Activated CD4-positive, alpha-beta memory T cell treated with anti-CD3 and anti-CD28 coated beads for 36 hours (primary cell): Measurements from ENCODE around the gene CCDC47. TPM values are rescaled to one million over a fixed set of nuclear protein-coding genes. Genes with fewer than 3 reads are reported as not detected.

ENCODE experiments used
- CTCF ChIA-PET: fragments of 350-600 bp; sonication (Branson Sonifier 250); formaldehyde crosslinking; loops from one replicate; lab custom pipeline; 2021; ENCODE audit warnings: antibody characterized with exemption, inconsistent platforms; lab: Charles Lee
- POLR2A ChIA-PET: fragments of 350-600 bp; sonication (Branson Sonifier 250); formaldehyde crosslinking; loops from one replicate; lab custom pipeline; 2021; ENCODE audit warnings: antibody characterized with exemption; lab: Charles Lee
- DNase-seq: peaks from one replicate; pipeline ENCODE4 v3.0.0-alpha.2; 2020
- H3K27ac Mint-ChIP-seq: one replicate; pipeline ENCODE4 v1.8.0; 2021; ENCODE audit warnings: mixed read lengths
- H3K27me3 Mint-ChIP-seq: one replicate; pipeline ENCODE4 v1.8.0; 2021; ENCODE audit warnings: mixed read lengths
- H3K36me3 Mint-ChIP-seq: one replicate; pipeline ENCODE4 v1.8.0; 2021; ENCODE audit warnings: mixed read lengths
- H3K4me1 Mint-ChIP-seq: one replicate; pipeline ENCODE4 v1.8.0; 2021; ENCODE audit warnings: low read depth, mixed read lengths
- H3K4me3 Mint-ChIP-seq: one replicate; pipeline ENCODE4 v1.8.0; 2021; ENCODE audit warnings: mild to moderate bottlenecking, mixed read lengths
- H3K9me3 Mint-ChIP-seq: one replicate; pipeline ENCODE4 v1.8.0; 2021; ENCODE audit warnings: mixed read lengths
- intact Hi-C: fragments of 100-400 bp; cut with micrococcal nuclease; formaldehyde crosslinking; loops from one replicate; pipeline ENCODE4 v1.15.1; 2023
- total RNA-seq, 2 experiments: library from RNA; stranded (reverse); gene quantifications; one replicate each; pipeline ENCODE4 v1.2.3, GENCODE V29; 2021

The CCDC47 gene
- total RNA-seq, 2 experiments from 2014 or later, result 57.6 to 60.5 TPM

DNA sequence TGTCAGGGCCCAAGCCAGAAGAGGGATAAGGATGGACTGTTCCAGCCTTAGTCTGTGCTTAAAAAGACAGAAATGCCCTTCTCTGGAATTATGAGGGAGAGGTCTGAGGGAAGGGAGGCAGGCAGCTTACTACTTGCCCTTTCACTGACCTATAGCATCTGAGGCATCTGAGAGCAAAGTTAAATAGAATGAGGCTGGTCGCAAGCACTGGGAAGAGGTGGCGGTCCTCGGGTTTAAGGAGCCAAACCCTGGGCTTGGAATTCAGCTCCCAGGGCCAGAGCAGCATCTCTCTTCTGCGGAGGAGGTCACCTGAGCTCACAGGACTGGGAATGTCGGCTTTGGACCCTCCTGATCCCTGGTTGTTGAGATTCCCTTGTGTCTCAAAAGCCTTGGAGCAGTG lies 70.4 kb downstream of the CCDC47 start:
- ChIA-PET CTCF (interaction anchor here (0.7 to 2.7 kb wide), 7 partner anchors 8 to 277 kb away, joined by 3 to 11 read pairs (median 3); no protein-coding TSS in a partner anchor), POLR2A (interaction anchor here (1.2 to 3.6 kb wide), 3 partner anchors 39 to 263 kb away, joined by 5 to 19 read pairs (median 12); partner anchors contain the start of genes CCDC47, DDX42 and STRADA)
- Mint-ChIP-seq H3K27me3 (no peaks in the 10 kb centered on the region), H3K4me1 (peaks cover 61% of the 10 kb centered on the region), H3K27ac (peak overlapping the region; percentile 93), H3K9me3 (no peaks in the 10 kb centered on the region), H3K4me3 (peak overlapping the region; percentile 81), H3K36me3 (peaks cover 30% of the 10 kb centered on the region)
- intact Hi-C loops, result no loop called here
- no peak for DNase-seq

DNA sequence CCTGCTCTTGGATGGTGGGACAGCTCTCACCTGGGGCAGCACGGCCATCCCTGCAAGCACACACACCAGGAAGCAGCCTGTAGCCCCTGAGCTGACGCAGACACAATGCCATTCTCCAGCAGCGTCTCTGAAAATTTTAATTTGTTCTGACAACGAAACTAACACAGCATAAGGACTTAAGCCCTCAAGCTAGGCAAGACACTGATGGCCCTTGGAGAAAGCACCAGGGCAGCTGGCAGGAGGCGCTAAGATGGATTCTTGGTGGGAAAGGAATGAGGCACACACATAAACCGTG lies 70.7 kb downstream of the CCDC47 start:
- Mint-ChIP-seq H3K4me1 (peaks cover 64% of the 10 kb centered on the region), H3K9me3 (no peaks in the 10 kb centered on the region), H3K27me3 (no peaks in the 10 kb centered on the region), H3K36me3 (peaks cover 33% of the 10 kb centered on the region), H3K27ac (peak overlapping the region; percentile 93), H3K4me3 (peak overlapping the region; percentile 81)
- DNase-seq, result no peak
- CTCF ChIA-PET, result interaction anchor here (0.8 to 2.7 kb wide), 6 partner anchors 8 to 277 kb away, joined by 3 to 11 read pairs (median 3); no protein-coding TSS in a partner anchor
- POLR2A ChIA-PET, result interaction anchor here (2.8 to 3.6 kb wide), 2 partner anchors 40 to 71 kb away, joined by 12 to 19 read pairs; partner anchors contain the start of genes CCDC47, DDX42 and STRADA
- intact Hi-C loops, result loop anchor here (1.0 kb wide), 2 partner anchors 39 to 80 kb away; partner anchors contain the start of genes MAP3K3 and STRADA

DNA sequence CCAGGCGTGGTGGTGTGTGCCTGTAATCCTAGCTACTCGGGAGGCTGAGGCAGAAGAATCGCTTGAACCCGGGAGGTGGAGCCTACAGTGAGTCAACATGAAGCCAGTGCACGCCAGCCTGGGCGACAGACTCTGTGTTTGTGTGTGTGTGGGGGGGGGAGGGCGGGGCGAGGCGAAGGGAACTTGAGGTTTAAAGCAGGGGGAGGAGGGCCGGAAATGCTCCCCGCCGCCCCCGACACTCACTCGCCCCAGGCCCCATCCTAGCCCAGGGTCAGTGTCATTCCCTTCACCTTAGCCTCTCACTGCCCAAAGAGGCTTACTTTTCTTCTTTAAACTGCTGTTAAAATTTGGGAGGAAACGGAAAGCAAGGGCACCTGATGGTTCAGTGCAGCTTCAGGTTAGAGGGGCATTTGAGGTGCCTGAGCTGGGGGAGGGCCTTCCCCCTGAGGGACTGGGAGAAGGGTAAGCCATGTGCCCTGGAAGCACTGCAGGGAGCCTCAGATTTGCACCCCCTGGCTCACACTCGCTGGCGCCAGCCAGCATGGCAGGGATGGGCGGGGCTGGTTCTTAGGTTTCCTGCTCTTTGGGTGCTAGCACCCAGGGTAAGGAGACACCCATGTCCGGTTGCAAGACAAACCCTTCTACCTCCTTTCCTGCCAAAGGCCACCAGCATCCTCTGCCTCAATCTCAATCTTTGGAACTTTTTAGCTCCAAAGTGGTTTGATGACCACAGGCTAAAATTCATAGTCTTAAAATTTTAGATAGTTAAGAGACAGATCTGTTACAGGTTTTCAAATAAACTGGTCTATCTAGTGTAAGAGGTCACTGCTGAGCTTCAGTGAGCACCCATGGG lies 71.3 kb downstream of the CCDC47 start:
- intact Hi-C loops, result loop anchor here (1.0 kb wide), 3 partner anchors 39 to 80 kb away; partner anchors contain the start of genes CCDC47, MAP3K3 and STRADA
- Mint-ChIP-seq H3K27ac (peak overlapping the region; percentile 93), H3K36me3 (peaks cover 34% of the 10 kb centered on the region), H3K9me3 (no peaks in the 10 kb centered on the region), H3K4me1 (peaks cover 66% of the 10 kb centered on the region), H3K4me3 (peak overlapping the region; percentile 81), H3K27me3 (no peaks in the 10 kb centered on the region)
- ChIA-PET CTCF (interaction anchor here (0.8 to 2.7 kb wide), 7 partner anchors 8 to 276 kb away, joined by 3 to 11 read pairs (median 3); no protein-coding TSS in a partner anchor), POLR2A (interaction anchor here (0.9 to 3.6 kb wide), 6 partner anchors 15 to 80 kb away, joined by 3 to 19 read pairs (median 6); partner anchors contain the start of genes CCDC47, DDX42, MAP3K3 and STRADA)
- DNase-seq, result peak; percentile 88

GRCh38 chr17:63701456-63701820 lies 72.0 kb downstream of the CCDC47 start:
- no peak for DNase-seq
- Mint-ChIP-seq H3K4me3 (peak overlapping the region; percentile 81), H3K36me3 (peaks cover 36% of the 10 kb centered on the region), H3K27me3 (no peaks in the 10 kb centered on the region), H3K27ac (peak overlapping the region; percentile 93), H3K4me1 (peaks cover 66% of the 10 kb centered on the region), H3K9me3 (no peaks in the 10 kb centered on the region)
- POLR2A ChIA-PET, result interaction anchor here (0.9 to 3.6 kb wide), 9 partner anchors 9 to 151 kb away, joined by 3 to 19 read pairs (median 4); partner anchors contain the start of genes CCDC47, DCAF7, DDX42 and MAP3K3
- intact Hi-C loops, result loop anchor here (1.0 kb wide), 1 partner anchor 72 kb away; the partner anchor contains the start of gene CCDC47
- CTCF ChIA-PET, result interaction anchor here (1.0 to 2.7 kb wide), 5 partner anchors 9 to 272 kb away, joined by 3 to 11 read pairs (median 3); no protein-coding TSS in a partner anchor

DNA sequence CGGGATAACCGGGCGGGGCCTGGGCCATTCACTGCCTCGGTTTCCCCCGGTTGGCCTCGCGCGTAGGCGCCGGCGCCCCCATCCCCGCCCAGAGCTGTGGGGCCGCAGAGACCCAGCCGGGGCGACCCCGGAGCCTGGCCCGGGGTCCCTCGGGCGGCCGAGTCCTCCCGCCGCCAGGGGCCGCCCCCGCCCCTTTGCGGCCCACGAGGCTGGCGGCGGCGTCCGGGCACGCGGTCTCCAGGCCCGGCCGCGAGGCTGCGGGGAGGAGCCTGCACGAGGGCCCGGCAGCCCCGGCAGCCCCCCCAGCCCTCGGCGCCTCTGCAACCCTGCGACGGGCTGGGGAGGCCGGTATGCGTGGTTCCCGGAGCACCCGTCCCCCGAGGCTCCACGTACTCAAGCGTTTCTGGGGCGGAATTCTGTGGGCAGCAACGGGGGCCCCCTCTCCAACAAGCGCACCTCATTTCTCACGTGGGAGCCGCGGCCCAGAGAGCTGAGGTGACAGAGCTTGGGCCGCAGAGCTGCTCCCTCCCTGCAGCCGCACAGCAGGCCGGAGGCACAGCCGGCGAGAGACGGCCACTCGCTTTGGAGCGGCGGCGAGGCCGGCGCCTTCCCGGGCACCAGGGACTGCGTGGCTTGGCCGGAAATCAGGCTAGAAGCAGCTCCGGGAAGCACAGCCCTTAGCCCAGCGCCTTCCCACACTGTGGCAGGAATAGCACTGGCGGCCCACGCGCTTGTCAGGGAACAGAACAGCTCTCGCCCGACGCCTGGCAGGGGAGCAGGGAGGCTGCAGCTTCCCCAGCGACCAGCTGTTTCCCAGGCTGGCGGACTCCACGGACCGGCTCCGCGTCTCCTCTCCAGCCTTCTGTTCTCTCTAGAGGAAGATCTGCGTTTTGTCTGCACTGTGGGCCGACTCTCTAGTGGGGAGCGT lies 72.6 kb downstream of the CCDC47 start:
- ChIA-PET CTCF (interaction anchor here (1.0 to 2.7 kb wide), 6 partner anchors 9 to 272 kb away, joined by 3 to 11 read pairs (median 3); partner anchors contain the start of gene DDX42), POLR2A (interaction anchor here (0.7 to 3.6 kb wide), 9 partner anchors 10 to 150 kb away, joined by 3 to 19 read pairs (median 5); partner anchors contain the start of genes CCDC47, DCAF7, DDX42 and MAP3K3)
- Mint-ChIP-seq H3K27me3 (no peaks in the 10 kb centered on the region), H3K4me1 (peaks cover 66% of the 10 kb centered on the region), H3K9me3 (no peaks in the 10 kb centered on the region), H3K36me3 (peaks cover 31% of the 10 kb centered on the region), H3K4me3 (peak overlapping the region; percentile 81), H3K27ac (peak overlapping the region; percentile 93)
- DNase-seq, result peak; percentile 64
- intact Hi-C loops, result loop anchor here (1.0 kb wide), 1 partner anchor 73 kb away; the partner anchor contains the start of gene CCDC47

DNA sequence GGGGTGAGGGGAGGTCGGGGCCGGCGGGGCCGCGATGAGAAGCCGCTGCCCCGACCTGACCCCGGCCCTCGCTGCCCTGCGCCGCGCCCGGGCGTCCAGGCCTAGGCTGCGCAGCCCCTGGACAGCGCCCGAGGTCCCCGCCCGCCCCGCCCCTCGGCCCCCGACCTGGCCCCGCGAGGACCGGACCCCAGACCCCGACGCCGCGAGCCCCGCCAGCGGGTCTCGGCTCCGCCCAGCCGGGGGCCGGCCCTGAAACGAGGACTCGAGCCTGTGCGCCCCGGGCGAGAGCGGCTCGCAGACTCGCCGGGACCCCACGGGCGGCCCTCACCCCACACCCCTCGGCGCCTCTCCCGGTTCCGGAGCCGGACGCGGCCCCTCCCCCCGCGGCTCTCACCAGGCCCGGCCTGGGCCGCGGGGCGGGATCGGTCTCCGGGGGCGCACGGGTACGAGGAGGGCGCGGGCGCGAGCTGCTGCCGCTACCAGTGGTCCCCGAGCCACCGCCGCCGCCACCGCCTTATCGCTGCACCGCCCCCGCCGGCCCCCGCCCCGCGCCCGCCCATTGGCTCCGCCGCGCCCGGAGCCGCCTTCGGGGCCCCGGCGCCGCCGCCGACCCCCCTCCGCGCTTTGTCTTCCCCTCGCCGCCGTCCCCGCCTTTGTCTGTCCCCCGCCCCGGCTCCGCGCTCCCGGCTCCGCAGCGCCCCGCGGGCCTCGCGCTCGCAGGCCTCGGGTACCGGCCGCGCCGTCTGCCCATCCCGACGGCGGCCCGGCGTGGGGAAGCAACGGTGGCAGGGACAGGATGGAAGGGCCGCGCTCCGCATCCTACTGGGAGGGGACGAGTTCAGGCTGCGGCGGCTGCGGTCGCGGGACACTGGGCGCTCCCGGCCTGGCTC lies 73.5 kb downstream of the CCDC47 start, which contains the start of gene LIMD2:
LIMD2 (minus strand) TSS at position 488 of the 890 bp plus-strand sequence. CDS start 827 bp downstream, outside the sequence.
- peak; percentile 85 for DNase-seq
- ChIA-PET CTCF (interaction anchor here (1.3 kb wide), 1 partner anchor 74 kb away, joined by 3 read pairs; the partner anchor contains the start of gene DDX42), POLR2A (interaction anchor here (0.7 to 3.6 kb wide), 5 partner anchors 11 to 149 kb away, joined by 3 to 19 read pairs (median 5); partner anchors contain the start of genes CCDC47, DCAF7 and DDX42)
- H3K27ac Mint-ChIP-seq, result peak within 1 kb of the TSS; percentile 96
- H3K36me3 Mint-ChIP-seq, result peaks cover 29% of the 10 kb centered on the region
- no peaks in the 10 kb centered on the region for H3K27me3 Mint-ChIP-seq
- peaks cover 67% of the 10 kb centered on the region for H3K4me1 Mint-ChIP-seq
- no peaks in the 10 kb centered on the region for H3K9me3 Mint-ChIP-seq
- H3K4me3 Mint-ChIP-seq, result peak within 1 kb of the TSS; percentile 88
- intact Hi-C loops, result loop anchor here (1.0 to 5.0 kb wide), 5 partner anchors 127 to 807 kb away; partner anchors contain the start of genes CEP95, CYB561, DDX5 and FTSJ3

DNA sequence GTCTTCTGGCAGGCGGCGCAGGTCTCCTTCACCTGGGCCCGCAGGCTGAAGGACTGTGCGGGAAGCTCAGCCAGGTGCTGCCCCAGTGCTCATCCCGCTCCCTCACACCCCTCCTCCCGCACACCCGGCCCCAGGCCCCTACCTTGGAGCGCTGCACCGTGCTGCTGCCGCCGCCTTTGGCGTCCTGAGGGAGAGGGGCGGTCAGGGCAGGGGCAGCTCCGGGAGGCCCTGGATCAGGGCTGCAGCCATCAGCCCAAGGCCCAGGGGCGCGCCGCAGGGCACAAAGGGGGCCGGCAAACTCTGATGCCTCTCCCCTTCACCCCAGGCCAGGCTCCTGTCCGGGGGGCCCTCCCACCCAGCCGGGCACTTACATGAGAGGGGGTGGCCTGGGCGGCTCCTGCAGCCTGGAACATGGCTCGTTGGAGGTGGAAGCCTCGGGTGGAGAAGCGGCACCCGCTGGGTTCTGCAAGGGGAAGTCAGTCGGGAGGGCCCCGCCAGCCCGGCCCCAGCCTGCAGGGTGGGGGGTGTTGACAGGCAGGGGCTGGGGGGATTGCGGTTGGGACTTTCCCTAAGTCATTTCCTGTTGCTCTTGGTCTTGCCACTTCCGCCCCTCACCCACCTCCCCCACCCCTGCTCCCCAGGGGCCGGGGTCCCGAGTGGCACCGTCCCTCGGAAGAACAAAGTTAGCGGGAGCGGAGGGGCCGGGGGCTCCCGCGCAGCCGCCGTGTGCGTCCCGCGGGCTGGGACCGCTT lies 74.3 kb downstream of the CCDC47 start:
- ChIA-PET POLR2A (interaction anchor here (0.7 to 3.2 kb wide), 8 partner anchors 11 to 253 kb away, joined by 3 to 22 read pairs (median 3); partner anchors contain the start of genes CCDC47, CYB561 and DDX42), CTCF (interaction anchor here (0.7 to 3.4 kb wide), 15 partner anchors 9 to 273 kb away, joined by 3 to 27 read pairs (median 5); partner anchors contain the start of genes CCDC47 and MAP3K3)
- H3K27me3 Mint-ChIP-seq, result no peaks in the 10 kb centered on the region
- peak overlapping the region; percentile 96 for H3K27ac Mint-ChIP-seq
- no peaks in the 10 kb centered on the region for H3K9me3 Mint-ChIP-seq
- intact Hi-C loops, result loop anchor here (1.0 to 5.0 kb wide), 6 partner anchors 11 to 808 kb away; partner anchors contain the start of genes CEP95, CYB561, DDX5 and FTSJ3
- peaks cover 32% of the 10 kb centered on the region for H3K36me3 Mint-ChIP-seq
- H3K4me3 Mint-ChIP-seq, result peak overlapping the region; percentile 88
- DNase-seq, result peak; percentile 89
- peaks cover 63% of the 10 kb centered on the region for H3K4me1 Mint-ChIP-seq

DNA sequence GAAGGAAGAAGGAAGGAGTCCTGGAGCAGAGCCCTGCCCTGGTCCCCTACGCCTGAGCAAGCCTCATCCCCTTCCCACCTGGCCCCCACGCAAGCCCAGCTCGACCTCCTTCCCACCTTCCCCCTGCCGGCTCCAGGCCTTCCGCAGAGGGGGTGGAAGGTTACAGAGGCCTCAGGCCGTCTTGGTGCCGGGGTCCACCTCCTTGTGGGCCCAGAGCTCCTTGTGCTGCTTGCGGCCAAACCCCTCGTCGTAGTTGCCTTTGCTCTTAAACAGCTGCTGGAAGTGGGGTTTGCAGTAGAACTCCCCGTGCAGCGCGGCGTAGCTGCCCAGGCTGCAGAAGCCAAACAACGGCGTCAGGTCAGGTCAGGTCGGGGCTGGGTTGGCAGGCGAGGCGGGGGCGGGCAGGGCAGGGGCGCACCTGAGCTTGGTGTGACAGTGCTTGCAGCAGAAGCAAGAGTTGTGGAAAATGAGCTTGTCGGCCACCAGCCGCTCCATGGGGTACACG lies 75.0 kb downstream of the CCDC47 start:
- H3K4me3 Mint-ChIP-seq, result peak overlapping the region; percentile 88
- CTCF ChIA-PET, result interaction anchor here (0.6 to 3.4 kb wide), 20 partner anchors 10 to 275 kb away, joined by 3 to 27 read pairs (median 4); partner anchors contain the start of genes CCDC47 and MAP3K3
- H3K4me1 Mint-ChIP-seq, result peaks cover 57% of the 10 kb centered on the region
- no peaks in the 10 kb centered on the region for H3K27me3 Mint-ChIP-seq
- intact Hi-C loops, result loop anchor here (1.0 to 5.0 kb wide), 5 partner anchors 12 to 809 kb away; partner anchors contain the start of genes CEP95, CYB561, DDX5 and SMARCD2
- no peaks in the 10 kb centered on the region for H3K9me3 Mint-ChIP-seq
- peaks cover 29% of the 10 kb centered on the region for H3K36me3 Mint-ChIP-seq
- POLR2A ChIA-PET, result interaction anchor here (0.7 to 3.2 kb wide), 11 partner anchors 10 to 252 kb away, joined by 3 to 22 read pairs (median 3); partner anchors contain the start of genes CCDC47, CYB561 and DDX42
- H3K27ac Mint-ChIP-seq, result peak overlapping the region; percentile 96
- peak; percentile 64 for DNase-seq
